Activated T-cell treated with anti-CD3 and anti-CD28 coated beads for 48 hours (primary cell): Measurements from ENCODE around the gene RHOBTB3.
"Not testable (repeated sequence)": the region's sequence is repeated elsewhere in the genome, so short reads cannot be mapped to it uniquely, and the experiment has no call there.

Experiments used
- DNase-seq: peaks from one replicate; pipeline ENCODE4 v3.0.0-alpha.2; 2020; ENCODE audit warnings: low read depth

RHOBTB3 gene

GRCh38 chr5:95801532-95801931, 70.4 kb downstream of the RHOBTB3 start:
- DNase-seq: no peak

GRCh38 chr5:95801961-95802360, 70.8 kb downstream of the RHOBTB3 start:
- no peak for DNase-seq

DNA sequence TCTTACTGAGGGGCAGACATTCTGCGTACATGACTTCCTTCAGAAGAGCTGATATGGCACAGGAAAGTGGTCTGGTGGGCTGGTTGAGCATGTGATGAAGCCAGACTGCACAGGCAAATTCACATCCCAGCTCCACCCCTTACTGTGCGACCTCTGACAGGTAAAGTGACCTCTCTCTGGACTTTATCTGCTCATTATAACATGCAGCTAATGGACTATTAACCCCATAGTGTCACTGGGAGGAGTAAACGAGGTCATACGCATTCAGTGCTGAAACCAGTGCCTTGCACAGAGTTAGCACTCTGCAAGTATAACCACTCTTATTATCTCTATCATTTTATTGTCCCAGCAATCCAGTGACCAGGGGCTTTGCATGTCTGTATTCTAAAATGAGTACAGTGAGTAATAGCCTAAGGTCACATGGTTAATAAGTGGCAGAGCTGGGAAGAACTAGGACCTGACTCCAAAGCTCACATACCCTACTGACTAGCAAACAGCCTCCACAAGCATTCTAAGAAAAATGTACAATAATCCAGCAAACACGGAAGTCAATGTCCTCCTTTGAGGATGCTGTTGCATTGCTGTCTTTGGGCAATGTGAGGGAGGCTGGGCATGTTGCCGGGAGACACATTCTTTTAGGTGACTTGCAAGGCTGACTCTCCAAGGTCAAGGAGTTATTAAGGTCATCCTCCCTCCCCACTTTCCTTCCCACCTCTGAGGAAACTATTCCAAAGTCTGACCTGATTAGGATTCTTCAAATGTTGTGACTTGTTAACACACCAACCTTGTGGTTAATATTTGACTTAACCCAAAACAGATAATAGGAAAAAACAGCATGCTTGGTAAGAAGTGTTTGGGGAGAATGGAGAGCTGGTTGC, 72.4 kb downstream of the RHOBTB3 start:
- DNase-seq: no peak

DNA sequence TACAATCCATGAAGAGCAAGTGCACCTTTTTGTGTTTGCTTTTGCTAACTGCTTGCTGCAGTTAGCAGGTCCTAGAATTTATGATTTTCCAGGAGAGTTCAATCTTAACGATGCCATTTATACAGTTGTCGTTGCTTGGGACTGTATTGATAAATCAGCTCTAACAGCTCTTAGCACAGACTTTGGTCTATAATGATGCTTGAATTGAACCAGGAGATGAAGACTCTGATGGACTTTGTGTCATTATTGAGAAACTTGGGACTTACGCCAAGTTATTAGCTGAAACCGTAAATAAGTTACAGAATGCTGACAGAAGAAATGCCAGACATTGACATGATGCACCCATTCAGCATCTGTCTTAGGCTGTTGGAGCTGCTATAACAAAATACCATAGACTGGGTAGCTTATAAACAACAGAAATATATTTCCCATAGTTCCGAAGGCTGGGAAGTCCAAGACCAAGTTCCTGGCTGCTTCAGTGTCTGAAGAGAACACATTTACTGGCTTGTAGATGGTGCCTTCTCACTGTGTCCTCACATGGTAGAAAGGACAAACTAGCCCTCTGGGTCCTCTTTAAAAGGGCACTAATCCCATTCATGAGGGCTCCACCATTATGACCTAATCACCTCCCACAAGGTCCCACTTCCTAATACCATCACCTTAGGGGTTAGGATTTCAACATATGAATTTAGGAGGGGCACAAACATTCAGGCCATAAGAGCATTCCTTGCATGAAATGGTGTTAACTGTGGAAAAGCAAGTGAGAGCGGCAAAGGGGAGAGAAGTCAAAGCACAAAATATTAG, 73.8 kb downstream of the RHOBTB3 start:
- DNase-seq: no peak

DNA sequence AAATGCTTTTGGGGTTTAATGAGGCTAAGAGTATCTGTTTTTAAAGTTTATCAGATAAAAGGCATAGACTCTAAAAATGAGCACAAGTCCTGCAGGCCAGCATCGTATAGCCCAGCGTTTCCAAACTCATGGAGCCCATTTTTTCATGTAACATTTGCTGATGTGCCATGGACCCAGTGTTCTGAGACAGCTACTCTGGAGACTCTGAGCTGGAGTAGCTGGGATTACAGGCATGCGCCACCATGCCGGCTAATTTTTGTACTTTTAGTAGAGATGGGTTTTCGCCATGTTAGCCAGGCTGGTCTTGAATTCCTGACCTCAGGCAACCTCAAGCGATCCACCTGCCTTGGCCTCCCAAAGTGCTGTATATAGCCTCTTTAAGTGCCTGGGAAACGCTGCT, 75.6 kb downstream of the RHOBTB3 start:
- no peak for DNase-seq

GRCh38 chr5:95808013-95808685, 77.0 kb downstream of the RHOBTB3 start:
- DNase-seq: no peak

DNA sequence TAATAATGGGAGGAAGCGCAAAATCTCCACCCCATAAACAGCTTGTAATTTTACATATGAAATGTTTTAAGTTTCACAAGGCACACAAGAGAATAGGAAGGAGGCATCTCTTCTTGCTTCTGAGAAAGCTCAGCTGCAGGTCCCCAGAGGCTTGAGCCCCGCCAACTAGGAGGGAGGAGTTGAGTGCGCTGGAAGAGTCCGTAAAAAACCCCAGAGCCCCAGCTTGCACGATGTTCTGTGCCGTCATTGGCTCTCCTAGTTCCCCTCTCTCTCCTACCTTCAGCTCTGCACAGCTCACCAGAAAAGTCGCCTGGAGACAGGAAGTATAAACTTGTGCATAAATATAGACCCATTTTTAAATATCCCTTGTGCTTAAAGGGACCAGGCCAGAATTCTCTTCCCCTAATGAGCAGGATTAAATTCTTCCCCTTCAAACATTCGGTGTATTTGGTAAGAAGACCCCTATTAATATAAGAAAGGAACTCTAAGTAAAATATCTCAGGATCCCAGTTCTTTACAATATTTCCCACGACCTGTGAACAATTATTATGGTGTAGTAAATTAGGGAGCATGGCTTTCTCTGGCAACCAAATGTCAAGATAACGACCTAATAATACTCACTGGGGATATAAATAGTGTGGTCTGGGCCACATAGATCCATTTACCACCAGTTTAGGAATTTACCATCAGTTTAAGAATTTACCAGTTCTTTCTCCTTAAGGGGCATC, 77.7 kb downstream of the RHOBTB3 start:
- DNase-seq: peak; percentile 57

- no peak for DNase-seq
Observed at GRCh38 chr5:95809414-95809960, 78.4 kb downstream of the RHOBTB3 start.

DNA sequence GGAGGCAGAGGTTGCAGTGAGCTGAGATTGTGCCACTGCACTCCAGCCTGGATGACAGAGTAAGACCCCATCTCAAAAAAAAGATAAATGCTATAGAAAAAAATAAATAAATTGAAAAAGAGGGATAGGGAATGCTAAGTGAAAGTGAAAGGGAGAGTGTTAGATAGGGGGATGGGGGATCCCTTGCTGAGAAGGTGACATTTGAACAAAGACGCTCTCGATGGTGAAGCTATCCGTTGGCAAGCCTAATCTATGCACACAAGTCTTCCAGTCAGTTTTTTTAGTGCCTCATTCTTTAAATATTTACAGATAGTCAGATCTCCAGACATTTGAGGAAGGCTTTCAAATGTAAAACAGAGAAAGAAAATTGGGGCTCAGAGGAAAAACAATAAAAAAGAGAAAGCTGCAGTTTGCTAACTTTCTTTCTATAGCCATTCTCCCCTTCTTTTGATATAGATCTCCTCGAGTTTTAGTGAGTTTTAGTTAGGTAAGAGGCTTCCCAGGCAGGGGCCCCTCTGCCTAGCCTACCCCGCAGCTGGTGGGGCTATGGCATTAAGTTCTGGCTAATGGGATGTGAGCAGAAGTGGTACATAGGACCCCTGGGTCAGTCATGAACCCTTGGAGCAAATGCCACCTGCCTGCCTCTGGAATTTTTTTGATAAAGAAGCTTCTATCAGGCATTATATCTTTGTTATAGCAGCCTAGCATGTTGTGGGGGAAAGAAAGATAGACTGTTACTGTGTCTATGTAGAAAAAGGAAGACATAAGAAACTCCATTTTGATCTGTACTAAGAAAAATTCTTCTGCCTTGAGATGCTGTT, 79.4 kb downstream of the RHOBTB3 start:
- DNase-seq: no peak

DNA sequence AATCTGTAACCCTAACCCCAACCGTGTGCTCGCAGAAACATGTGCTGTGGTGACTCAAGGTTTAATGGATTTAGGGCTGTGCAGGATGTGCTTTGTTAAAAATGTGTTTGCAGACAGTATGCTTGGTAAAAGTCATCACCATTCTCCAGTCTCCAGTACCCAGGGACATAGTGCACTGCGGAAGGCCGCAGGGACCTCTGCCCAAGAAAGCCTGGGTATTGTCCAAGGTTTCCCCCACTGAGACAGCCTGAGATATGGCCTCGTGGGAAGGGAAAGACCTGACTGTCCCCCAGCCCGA, 79.9 kb downstream of the RHOBTB3 start:
- not testable (repeated sequence) for DNase-seq

- DNase-seq: not testable (repeated sequence)
Observed at GRCh38 chr5:95811461-95812073, 80.4 kb downstream of the RHOBTB3 start.

DNA sequence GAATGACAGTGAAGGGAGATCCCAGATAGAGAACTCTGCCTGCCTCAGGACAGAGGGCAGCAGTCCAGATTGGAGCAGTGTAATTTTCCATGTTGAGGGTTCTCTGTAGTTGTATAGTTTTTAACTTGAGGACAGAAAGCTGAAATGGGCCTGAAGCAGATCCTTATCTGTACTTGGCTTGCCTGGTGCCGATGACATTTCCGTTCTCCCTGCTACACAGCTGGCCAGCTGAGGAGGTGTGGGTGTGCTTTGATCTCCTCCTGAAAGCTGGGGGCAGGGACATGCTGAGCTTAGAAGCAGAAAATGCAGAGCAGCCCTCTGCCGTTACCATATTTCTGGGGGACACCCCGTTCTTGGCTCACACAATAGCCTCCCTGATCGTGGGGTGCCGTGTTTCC, 80.9 kb downstream of the RHOBTB3 start:
- no peak for DNase-seq

DNA sequence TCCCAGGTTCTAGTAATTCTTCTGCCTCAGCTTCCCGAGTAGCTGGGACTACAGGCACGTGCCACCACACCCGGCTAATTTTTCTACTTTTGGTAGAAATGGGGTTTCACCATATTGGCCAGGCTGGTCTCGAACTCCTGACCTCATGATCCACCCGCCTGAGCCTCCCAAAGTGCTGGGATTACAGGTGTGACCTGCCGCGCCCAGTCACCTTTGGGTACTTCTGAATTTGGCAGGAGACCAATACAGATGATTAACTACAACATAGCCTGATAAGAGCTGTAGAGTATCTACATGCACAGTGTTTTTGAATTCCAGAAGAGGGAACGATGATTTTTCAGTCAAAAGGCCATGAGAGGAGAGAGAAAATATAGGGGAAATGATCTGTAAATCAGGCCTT, 81.9 kb downstream of the RHOBTB3 start:
- not testable (repeated sequence) for DNase-seq

DNA sequence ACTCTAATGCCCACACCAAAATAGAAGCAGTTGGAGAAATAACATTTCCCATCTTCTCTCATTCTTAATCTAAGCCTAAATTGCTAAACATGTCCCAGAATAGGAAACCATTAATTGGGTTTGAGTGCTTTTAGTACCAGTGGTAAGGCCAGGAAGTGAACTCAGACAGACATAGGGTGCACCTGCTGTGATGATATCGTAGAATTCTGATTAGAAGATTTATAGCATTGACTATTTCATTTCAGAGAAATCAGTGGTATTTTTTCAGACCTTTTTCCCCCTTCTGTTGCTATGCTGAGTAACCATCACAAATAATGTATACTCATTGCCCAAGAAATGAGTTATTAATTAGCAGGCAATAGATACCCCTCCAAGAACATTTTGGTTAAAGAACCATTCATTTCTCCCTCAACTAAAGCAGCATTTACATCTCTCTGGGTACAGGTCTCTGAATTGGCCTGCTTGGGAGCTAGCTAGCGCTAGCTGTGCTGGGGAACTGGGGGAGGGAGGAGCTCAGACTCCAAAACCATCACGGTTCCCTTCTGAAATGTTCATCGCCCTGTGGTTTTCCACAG, 84.1 kb downstream of the RHOBTB3 start:
- DNase-seq: no peak

- no peak for DNase-seq
Observed at GRCh38 chr5:95816341-95816740, 85.2 kb downstream of the RHOBTB3 start.

GRCh38 chr5:95816776-95817175, 85.6 kb downstream of the RHOBTB3 start:
- no peak for DNase-seq

GRCh38 chr5:95817430-95817829, 86.3 kb downstream of the RHOBTB3 start:
- DNase-seq: no peak

- DNase-seq: no peak
Observed at GRCh38 chr5:95818181-95819147, 87.3 kb downstream of the RHOBTB3 start.
